Kidney (tissue), 14 donors: ENCODE results near the gene DUOX1. TPM values are rescaled to one million over a fixed set of nuclear protein-coding genes. Genes with fewer than 3 reads are reported as not detected.

ENCODE experiments used
- DNase-seq, 5 donors: peaks; one replicate each; pipeline ENCODE4 v3.0.0-alpha.2; 2013 to 2020
- FAIRE-seq: peaks from 2 replicates; lab custom pipeline; 2012; peaks lifted over from hg19 to GRCh38; lab: Jason Lieb, UNC
- H3K27ac ChIP-seq, 2 donors: one replicate each; pipeline ENCODE4 v1.7.0; 2013; ENCODE audit warnings: low read depth in 2 of 2, low read length in 2 of 2, inconsistent platforms in 1 of 2
- H3K27me3 ChIP-seq: one replicate; pipeline ENCODE4 v1.7.1; 2013; ENCODE audit warnings: low read length, inconsistent platforms; ENCODE audit not compliant: control insufficient read depth, insufficient read depth
- H3K36me3 ChIP-seq, 3 donors: one replicate each; pipeline versions ENCODE4 v1.7.0 to v1.7.1; 2013; ENCODE audit warnings: low read length in 3 of 3, control low read depth in 1 of 3, inconsistent platforms in 1 of 3; ENCODE audit not compliant: insufficient read depth in 3 of 3, control insufficient read depth in 2 of 3
- H3K4me1 ChIP-seq, 3 donors: one replicate each; pipeline versions ENCODE4 v1.7.0 to v1.7.1; 2013; ENCODE audit warnings: low read length in 3 of 3, inconsistent platforms in 1 of 3, low read depth in 1 of 3; ENCODE audit not compliant: control insufficient read depth in 2 of 3, insufficient read depth in 2 of 3
- H3K4me3 ChIP-seq, 3 donors: one replicate each; pipeline versions ENCODE4 v1.7.0 to v1.8.1; 2013; ENCODE audit warnings: low read length in 3 of 3, control low read depth in 1 of 3, inconsistent platforms in 1 of 3
- H3K9ac ChIP-seq, 3 donors: one replicate each; pipeline versions ENCODE4 v1.7.0 to v1.7.1; 2013; ENCODE audit warnings: low read length in 3 of 3, control low read depth in 1 of 3, inconsistent platforms in 1 of 3
- H3K9me3 ChIP-seq, 3 donors: one replicate each; pipeline versions ENCODE4 v1.7.0 to v1.7.1; 2013; ENCODE audit warnings: low read length in 3 of 3, control low read depth in 1 of 3, inconsistent platforms in 1 of 3; ENCODE audit not compliant: control insufficient read depth in 2 of 3, insufficient read depth in 1 of 3
- CTCF ChIP-seq: IDR thresholded peaks from 3 replicates; pipeline ENCODE4 v1.5.1; 2012; ENCODE audit warnings: mild to moderate bottlenecking, moderate library complexity, borderline replicate concordance; ENCODE audit not compliant: insufficient read depth; ENCODE audit errors: extremely low read depth
- intact Hi-C: fragments of 100-400 bp; cut with DNase I; formaldehyde crosslinking; loops from one replicate; pipeline ENCODE4 v1.11.1; 2022
- polyA plus RNA-seq: library from polyadenylated mRNA; stranded (reverse); fragments of 350-450 nt; fragmentation: Illumina TruSeq; extraction: RNeasy Lipid Tissue Mini Kit (QIAGEN cat#74804); gene quantifications from one replicate; pipeline ENCODE4 v1.2.3, GENCODE V29; 2014; ENCODE audit warnings: low read depth, low replicate concordance; ENCODE audit not compliant: insufficient read depth
- total RNA-seq: library from RNA; stranded (reverse); fragmentation: NEBNext Ultra II Directional; extraction: Animal tissue kit (Norgen Biotek cat#: 25700); gene quantifications from one replicate; pipeline ENCODE4 v1.2.1, GENCODE V29; 2021
- donor health status: control.
- donor health status: control.
- donor health status: control.
- donor health status: control.
- donor health status: control.
- donor health status: DM: yes; HTN: yes; CAD: no.
- donor health status: Normal renal cell carcinoma (clear cell type).

Gene DUOX1
- total and polyA plus RNA-seq, 2 donors from 2014 or later: 0.26 to 1.6 TPM

GRCh38 chr15:45118131-45118588 is 11.6 kb upstream of the DUOX1 start:
- FAIRE-seq (peak; percentile 92), DNase-seq (peak; percentile 89 to 97 (median 95))
- H3K36me3 ChIP-seq: no peaks in the 10 kb centered on the region
- peak; percentile 96 for TF ChIP-seq CTCF
- H3K4me1 ChIP-seq: peaks cover 0 to 25% (median 0%) of the 10 kb centered on the region in 3 donors
- H3K27me3 ChIP-seq: peaks cover 44% of the 10 kb centered on the region
- no peak overlapping the region for H3K27ac ChIP-seq
- intact Hi-C loops: no loop called here
- H3K4me3 ChIP-seq: peak overlapping the region in 2 of 3 donors; percentile 9 to 34
- H3K9me3 ChIP-seq: no peaks in the 10 kb centered on the region
- no peak overlapping the region for H3K9ac ChIP-seq

- DNase-seq: peak in 1 of 5 donors; percentile 24
- FAIRE-seq: no peak
- H3K36me3 ChIP-seq: no peaks in the 10 kb centered on the region
- H3K4me1 ChIP-seq: peaks cover 0 to 22% (median 0%) of the 10 kb centered on the region in 3 donors
- H3K9ac ChIP-seq: no peak overlapping the region
- intact Hi-C loops: no loop called here
- H3K4me3 ChIP-seq: no peak overlapping the region
- peaks cover 36% of the 10 kb centered on the region for H3K27me3 ChIP-seq
- no peaks in the 10 kb centered on the region for H3K9me3 ChIP-seq
- no peak for TF ChIP-seq CTCF
- no peak overlapping the region for H3K27ac ChIP-seq
These were observed 10.8 kb upstream of the DUOX1 start for GRCh38 chr15:45118996-45119395.

- peak in 1 of 5 donors; percentile 45 for DNase-seq
- no peak overlapping the region for H3K4me3 ChIP-seq
- TF ChIP-seq CTCF: no peak
- peaks cover 24% of the 10 kb centered on the region for H3K27me3 ChIP-seq
- no peaks in the 10 kb centered on the region for H3K36me3 ChIP-seq
- no peak for FAIRE-seq
- no peak overlapping the region for H3K27ac ChIP-seq
- intact Hi-C loops: no loop called here
- H3K9ac ChIP-seq: no peak overlapping the region
- no peaks in the 10 kb centered on the region for H3K9me3 ChIP-seq
- peaks cover 0 to 14% (median 0%) of the 10 kb centered on the region in 3 donors for H3K4me1 ChIP-seq
These were observed 9.5 kb upstream of the DUOX1 start for GRCh38 chr15:45120081-45120972.
